ENCODE measurements around the gene AFF3.
"Not testable (repeated sequence)": the region's sequence is repeated elsewhere in the genome, so short reads cannot be mapped to it uniquely, and the experiment has no call there.

AFF3 gene

DNA sequence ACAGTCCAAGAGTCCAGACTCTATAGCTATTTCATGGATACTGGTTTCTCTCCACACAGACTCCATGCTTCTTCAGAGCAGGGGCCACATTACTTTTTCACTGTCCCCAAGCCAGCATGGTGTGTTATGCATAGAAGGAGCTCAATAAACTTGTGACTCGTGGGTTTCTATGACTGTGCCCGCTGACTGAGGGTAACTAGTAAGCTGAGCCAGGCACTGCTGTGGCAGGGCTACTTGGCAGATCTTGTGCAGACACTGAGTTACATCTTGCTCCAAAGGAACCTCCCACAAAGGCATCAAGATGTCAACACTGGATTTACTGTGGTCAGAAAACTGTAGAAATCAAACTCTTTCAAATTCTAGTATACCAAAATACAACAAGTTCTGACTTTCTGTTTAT, 56.6 kb downstream of the AFF3 start:
- H3K27me3 Mint-ChIP-seq (ENCODE audit: low read depth); H3K27ac Mint-ChIP-seq; H3K4me1 Mint-ChIP-seq (ENCODE audit: low read depth); H3K9me3 Mint-ChIP-seq; H3K36me3 Mint-ChIP-seq (ENCODE audit: low read depth); H3K4me3 Mint-ChIP-seq; DNase-seq (ENCODE audit: low spot score): not testable (repeated sequence)

DNA sequence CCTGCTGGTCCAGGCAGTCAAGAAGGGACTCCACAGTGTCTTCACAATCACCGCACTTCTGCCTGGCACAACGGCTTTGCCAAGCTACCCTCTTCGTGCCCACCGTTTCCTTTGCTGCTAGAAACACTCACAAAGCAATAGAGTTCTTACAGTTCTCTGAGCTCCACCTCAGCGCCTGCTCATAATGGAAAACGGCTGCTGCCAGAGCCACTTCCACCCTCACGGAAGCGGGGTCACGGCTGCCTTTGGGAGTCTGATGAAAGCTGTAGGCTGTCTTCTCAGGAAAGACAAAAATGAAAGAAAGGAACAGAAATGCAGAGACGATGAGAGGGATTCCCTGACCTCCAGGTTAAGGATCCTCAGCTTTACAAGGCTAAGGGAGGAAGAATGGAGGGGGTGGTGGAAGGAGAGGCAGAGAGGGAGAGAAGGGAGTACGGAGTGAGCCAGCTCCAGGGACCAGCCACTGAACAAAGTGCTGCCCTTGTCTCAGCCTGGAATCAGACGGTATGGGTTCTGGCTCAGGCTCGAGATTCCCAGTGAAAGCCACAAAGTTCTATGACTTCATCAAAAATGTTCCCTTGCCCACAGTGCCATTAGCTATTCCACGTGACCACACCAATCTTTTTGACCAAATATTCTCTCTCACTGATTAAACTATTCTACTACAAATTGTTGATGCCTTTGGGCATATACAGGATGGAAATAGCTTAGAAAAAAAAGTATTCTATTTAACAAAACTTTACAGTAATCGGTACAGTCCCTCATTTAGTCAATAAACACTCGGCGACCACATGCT, 58.8 kb downstream of the AFF3 start:
- H3K27me3 Mint-ChIP-seq (ENCODE audit: low read depth); H3K9me3 Mint-ChIP-seq; H3K36me3 Mint-ChIP-seq (ENCODE audit: low read depth); H3K4me1 Mint-ChIP-seq (ENCODE audit: low read depth); H3K27ac Mint-ChIP-seq; DNase-seq (ENCODE audit: low spot score); H3K4me3 Mint-ChIP-seq: not testable (repeated sequence)

DNA sequence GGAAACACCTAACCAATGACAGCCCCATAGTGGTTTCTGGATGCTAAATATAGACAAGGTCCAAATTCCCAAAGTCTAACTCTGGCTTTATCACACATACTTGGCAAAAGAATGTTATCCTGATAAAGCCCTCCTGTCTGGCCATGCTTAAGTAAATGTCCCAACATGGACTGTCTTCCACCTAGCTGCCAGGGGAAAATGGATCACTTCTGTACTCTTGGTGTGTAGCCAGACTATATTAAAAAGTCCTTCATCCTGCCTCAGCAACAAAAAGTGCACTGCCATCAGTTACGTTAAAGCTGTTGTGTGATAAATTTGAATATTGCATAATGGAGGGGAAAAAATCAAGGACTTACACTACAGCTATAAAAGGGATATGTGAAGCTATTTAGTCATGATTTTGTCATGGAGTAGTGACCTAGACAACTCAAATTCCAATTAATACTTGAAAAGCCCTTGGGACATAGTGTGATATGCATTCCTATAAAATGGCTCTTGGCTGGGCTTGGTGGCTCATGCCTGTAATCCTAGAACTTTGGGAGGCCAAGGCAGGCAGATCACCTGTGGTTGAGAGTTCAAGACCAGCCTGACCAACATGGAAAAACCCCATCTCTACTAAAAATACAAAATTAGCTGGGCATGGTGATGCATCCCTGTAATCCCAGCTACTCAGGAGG, 60.0 kb downstream of the AFF3 start:
- not testable (repeated sequence) for H3K4me1 Mint-ChIP-seq (ENCODE audit: low read depth); H3K27me3 Mint-ChIP-seq (ENCODE audit: low read depth); H3K36me3 Mint-ChIP-seq (ENCODE audit: low read depth); DNase-seq (ENCODE audit: low spot score); H3K9me3 Mint-ChIP-seq; H3K4me3 Mint-ChIP-seq; H3K27ac Mint-ChIP-seq

DNA sequence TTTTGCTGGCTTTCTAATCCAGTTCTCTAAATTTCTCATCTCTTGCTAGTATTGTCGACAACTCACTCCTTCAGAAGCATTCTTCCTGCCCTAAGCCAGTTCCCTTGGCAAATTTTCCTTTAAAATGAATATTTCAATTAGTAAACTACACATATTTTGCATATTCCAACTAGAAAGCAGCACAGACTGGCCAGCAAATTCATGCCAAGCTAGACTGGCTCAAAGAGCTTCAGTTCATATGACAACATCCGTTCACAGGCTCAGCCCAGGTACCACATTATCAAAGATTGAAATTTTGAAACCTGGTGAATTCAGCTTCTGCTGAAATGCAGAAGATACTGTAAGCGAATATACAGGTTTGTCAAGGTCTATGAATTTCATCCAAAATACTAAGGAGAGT, 64.5 kb downstream of the AFF3 start:
- Mint-ChIP-seq H3K4me3 (no peak overlapping the region), H3K36me3 (ENCODE audit: low read depth) (no peaks in the 10 kb centered on the region), H3K4me1 (ENCODE audit: low read depth) (no peaks in the 10 kb centered on the region), H3K27me3 (ENCODE audit: low read depth) (peaks cover 2% of the 10 kb centered on the region), H3K27ac (no peak overlapping the region), H3K9me3 (no peaks in the 10 kb centered on the region)
- DNase-seq (ENCODE audit: low spot score): no peak

DNA sequence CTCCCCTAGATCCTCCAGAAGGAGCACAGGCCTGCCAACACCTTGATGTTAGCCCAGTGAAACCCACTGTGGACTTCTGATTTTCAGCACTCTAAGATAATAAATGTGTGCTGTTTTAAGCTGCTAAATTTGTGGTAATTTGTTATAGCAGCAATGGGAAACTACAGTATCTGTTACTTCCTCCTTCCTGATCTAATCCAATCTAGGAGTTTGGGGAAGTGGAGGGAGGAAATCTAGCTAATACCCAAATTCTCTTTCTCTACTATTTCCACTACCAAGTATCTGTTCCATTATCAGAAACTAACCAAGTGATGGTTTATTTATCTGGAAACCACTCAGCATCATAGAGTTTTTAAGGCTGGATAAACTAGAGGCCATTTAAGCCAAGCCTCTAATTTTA, 64.9 kb downstream of the AFF3 start:
- Mint-ChIP-seq H3K9me3 (no peaks in the 10 kb centered on the region), H3K36me3 (ENCODE audit: low read depth) (no peaks in the 10 kb centered on the region), H3K4me1 (ENCODE audit: low read depth) (no peaks in the 10 kb centered on the region), H3K27ac (no peak overlapping the region), H3K27me3 (ENCODE audit: low read depth) (peaks cover 5% of the 10 kb centered on the region), H3K4me3 (no peak overlapping the region)
- DNase-seq (ENCODE audit: low spot score): no peak

DNA sequence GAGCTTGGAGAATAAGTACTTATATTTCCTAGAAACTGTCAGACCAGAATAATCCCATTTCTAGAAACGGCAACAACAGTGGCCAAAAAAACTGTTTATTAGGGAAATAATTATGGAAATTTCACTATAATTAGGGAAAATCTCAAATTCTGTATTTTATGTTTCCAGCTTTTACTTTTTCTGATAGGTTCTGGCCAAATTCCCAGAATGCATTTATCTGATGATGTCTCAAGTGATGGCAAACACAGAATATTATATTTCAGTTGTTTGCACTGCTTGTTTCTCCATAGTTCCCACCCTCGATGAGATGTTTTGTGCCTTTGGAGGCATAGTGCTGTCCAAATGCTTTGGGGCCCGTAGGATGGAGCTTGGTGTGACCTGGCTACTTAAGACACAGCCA, 66.9 kb downstream of the AFF3 start:
- peaks cover 5% of the 10 kb centered on the region for H3K4me1 Mint-ChIP-seq (ENCODE audit: low read depth)
- H3K9me3 Mint-ChIP-seq: no peaks in the 10 kb centered on the region
- no peaks in the 10 kb centered on the region for H3K36me3 Mint-ChIP-seq (ENCODE audit: low read depth)
- no peak overlapping the region for H3K27ac Mint-ChIP-seq
- H3K27me3 Mint-ChIP-seq (ENCODE audit: low read depth): peaks cover 5% of the 10 kb centered on the region
- no peak overlapping the region for H3K4me3 Mint-ChIP-seq
- no peak for DNase-seq (ENCODE audit: low spot score)

DNA sequence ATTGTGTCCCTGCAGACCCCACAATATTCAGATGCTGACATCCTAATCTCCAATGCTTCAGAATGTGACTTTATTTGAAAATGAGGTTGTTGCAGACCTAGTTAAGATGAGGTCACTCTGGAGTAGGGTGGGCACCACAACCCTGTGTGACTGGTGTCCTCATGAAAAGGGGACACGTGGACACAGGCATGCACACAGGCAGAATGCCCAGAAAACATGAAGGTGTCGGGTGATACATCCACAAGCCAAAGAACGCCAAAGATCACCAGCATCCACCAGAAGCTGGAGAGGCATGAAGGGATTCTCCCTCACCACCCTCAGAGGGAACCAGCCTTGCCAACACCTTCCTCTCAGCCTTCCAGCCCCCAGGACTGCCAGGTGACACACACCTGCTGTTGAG, 69.3 kb downstream of the AFF3 start:
- no peak for DNase-seq (ENCODE audit: low spot score)
- H3K36me3 Mint-ChIP-seq (ENCODE audit: low read depth): no peaks in the 10 kb centered on the region
- H3K4me1 Mint-ChIP-seq (ENCODE audit: low read depth): peaks cover 5% of the 10 kb centered on the region
- no peak overlapping the region for H3K27ac Mint-ChIP-seq
- H3K9me3 Mint-ChIP-seq: no peaks in the 10 kb centered on the region
- no peak overlapping the region for H3K4me3 Mint-ChIP-seq
- H3K27me3 Mint-ChIP-seq (ENCODE audit: low read depth): peaks cover 9% of the 10 kb centered on the region

DNA sequence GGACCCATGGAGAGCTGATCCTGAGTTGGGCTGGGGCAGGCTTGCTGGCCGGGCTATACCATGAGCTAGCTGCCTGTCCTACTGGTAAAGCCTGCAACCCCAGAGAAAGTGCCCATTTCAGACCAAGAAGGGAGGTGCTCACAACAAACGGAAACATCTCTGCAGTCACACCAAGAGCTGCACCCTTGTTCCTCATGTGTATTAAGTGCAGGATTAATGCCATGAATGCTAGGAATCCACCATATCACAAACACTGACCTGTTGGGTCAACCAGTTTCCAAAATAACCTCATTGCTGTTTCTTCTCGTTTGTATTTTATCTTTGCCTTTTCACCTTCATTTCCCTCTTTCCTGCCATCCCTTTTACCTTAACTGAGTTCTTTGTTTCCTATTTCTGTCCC, 69.9 kb downstream of the AFF3 start:
- Mint-ChIP-seq H3K4me1 (ENCODE audit: low read depth) (peaks cover 5% of the 10 kb centered on the region), H3K27ac (no peak overlapping the region), H3K9me3 (no peaks in the 10 kb centered on the region), H3K4me3 (no peak overlapping the region), H3K36me3 (ENCODE audit: low read depth) (no peaks in the 10 kb centered on the region), H3K27me3 (ENCODE audit: low read depth) (peaks cover 11% of the 10 kb centered on the region)
- no peak for DNase-seq (ENCODE audit: low spot score)

DNA sequence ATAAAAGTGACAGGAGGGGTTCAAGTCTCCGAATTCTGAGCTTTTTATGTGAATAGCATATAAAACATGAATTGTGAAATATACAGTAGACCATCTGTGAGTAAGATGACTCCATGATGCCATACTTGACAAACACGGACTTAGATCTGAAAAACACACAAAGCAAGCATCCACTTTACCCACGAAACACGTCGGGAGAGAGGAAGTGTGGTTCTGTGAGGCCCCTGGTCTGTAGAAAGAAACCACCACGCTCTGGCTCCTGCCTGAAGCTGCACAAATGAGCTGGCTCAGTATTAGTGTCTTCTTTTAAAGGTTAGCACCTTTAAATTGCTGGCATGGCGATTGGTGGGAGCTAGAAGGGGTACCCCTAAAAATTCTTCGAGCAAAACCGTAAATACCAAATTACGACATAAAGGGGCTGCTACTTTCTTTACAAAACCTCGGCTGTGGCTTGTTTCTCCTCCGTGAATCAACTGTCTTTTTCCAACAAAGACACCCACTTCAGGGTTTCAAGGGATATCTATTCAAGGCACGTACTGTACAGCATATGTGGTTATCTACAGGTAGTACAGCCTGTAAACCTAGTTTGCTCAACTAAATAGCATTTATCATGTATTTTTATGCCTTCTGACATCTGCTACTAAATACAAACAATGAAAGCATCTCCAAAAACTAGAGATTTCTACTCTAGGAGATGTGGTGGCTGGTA, 70.9 kb downstream of the AFF3 start:
- no peak for DNase-seq (ENCODE audit: low spot score)
- Mint-ChIP-seq H3K27ac (no peak overlapping the region), H3K36me3 (ENCODE audit: low read depth) (no peaks in the 10 kb centered on the region), H3K4me1 (ENCODE audit: low read depth) (peaks cover 7% of the 10 kb centered on the region), H3K27me3 (ENCODE audit: low read depth) (peaks cover 13% of the 10 kb centered on the region), H3K9me3 (no peaks in the 10 kb centered on the region), H3K4me3 (no peak overlapping the region)

DNA sequence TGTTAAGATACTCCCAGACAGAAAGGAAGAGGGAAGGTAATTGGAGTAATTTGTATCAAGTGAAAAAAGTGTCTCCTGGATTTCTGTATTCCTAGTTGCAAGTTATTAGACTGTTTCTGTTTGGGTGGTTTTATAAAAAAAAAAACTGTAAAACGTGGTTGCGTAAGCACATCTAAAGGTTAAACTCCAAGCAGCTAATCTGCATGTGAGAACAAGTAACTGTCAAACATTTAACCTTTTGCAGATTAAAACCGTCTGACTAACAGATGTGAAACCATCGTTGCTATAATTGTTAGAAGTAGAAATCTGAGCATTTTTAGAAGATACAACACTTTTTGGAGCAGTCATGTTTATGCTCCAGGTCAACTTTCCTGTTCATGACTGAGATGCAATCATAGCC, 72.3 kb downstream of the AFF3 start:
- Mint-ChIP-seq H3K9me3 (no peaks in the 10 kb centered on the region), H3K4me3 (no peak overlapping the region), H3K27me3 (ENCODE audit: low read depth) (peaks cover 13% of the 10 kb centered on the region), H3K4me1 (ENCODE audit: low read depth) (peaks cover 7% of the 10 kb centered on the region), H3K27ac (no peak overlapping the region), H3K36me3 (ENCODE audit: low read depth) (no peaks in the 10 kb centered on the region)
- no peak for DNase-seq (ENCODE audit: low spot score)

DNA sequence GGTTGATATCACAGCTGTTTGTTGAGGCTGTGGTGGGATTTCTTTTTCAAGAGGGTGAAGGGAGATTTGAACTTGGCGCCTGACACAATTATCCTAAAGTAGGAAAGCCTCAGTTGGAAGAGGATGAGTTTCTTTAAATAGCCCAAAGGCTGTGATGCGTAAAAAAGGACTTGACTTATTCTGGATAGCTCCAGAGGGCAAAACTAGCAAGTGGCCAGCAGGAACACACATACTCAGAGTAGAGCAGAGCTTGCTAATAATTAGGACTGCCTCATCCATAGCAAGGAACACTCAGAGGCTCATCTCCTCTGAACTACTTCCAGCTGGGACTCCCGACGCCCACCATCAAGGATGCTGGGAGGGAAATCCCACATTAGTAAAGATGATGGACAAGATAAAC, 74.0 kb downstream of the AFF3 start:
- Mint-ChIP-seq H3K4me3 (no peak overlapping the region), H3K36me3 (ENCODE audit: low read depth) (no peaks in the 10 kb centered on the region), H3K4me1 (ENCODE audit: low read depth) (peaks cover 15% of the 10 kb centered on the region), H3K27ac (no peak overlapping the region), H3K27me3 (ENCODE audit: low read depth) (peaks cover 19% of the 10 kb centered on the region), H3K9me3 (peaks cover 3% of the 10 kb centered on the region)
- no peak for DNase-seq (ENCODE audit: low spot score)

DNA sequence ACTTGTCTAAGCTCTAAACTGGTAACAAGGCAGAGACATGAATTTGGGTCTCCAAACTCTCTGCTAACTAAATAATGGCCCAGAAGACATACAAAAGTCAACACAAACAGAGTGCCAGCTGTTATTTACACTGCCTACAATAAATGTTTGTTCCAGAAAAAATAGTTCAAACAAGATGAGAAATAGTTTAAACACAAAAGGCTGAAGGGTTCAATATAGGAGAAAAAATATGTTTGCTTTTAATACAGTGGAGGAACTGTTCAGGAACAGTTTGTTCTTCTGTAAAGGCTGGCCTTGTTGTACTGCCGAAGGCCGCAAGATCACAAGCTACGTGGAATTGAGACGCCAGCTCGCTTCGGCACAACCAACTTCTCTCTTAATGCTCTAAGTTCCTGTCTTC, 74.6 kb downstream of the AFF3 start:
- H3K9me3 Mint-ChIP-seq: peaks cover 5% of the 10 kb centered on the region
- no peak overlapping the region for H3K4me3 Mint-ChIP-seq
- H3K36me3 Mint-ChIP-seq (ENCODE audit: low read depth): no peaks in the 10 kb centered on the region
- H3K27ac Mint-ChIP-seq: no peak overlapping the region
- DNase-seq (ENCODE audit: low spot score): no peak
- H3K4me1 Mint-ChIP-seq (ENCODE audit: low read depth): peaks cover 16% of the 10 kb centered on the region
- H3K27me3 Mint-ChIP-seq (ENCODE audit: low read depth): peaks cover 20% of the 10 kb centered on the region

DNA sequence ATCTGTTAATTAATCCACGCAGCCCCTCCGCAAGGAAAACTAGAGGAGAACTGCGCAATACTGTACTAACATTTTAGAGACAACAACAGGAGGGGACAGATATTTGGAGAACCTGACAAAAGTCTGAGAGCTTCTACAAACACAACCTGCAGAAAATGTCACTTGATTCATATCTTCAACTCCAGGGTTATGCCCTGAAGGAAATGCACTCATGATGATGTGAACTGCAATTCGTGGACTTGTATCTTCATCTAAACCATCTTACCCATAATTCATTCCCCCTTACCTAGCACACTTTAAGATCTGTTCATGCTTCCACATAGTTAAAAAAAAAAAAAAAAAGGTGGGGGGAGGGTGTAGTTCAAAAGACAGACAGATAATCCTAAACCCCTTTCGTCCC, 75.5 kb downstream of the AFF3 start:
- Mint-ChIP-seq H3K36me3 (ENCODE audit: low read depth) (no peaks in the 10 kb centered on the region), H3K4me3 (no peak overlapping the region), H3K4me1 (ENCODE audit: low read depth) (peaks cover 15% of the 10 kb centered on the region), H3K9me3 (peaks cover 5% of the 10 kb centered on the region), H3K27me3 (ENCODE audit: low read depth) (peaks cover 22% of the 10 kb centered on the region), H3K27ac (no peak overlapping the region)
- no peak for DNase-seq (ENCODE audit: low spot score)

DNA sequence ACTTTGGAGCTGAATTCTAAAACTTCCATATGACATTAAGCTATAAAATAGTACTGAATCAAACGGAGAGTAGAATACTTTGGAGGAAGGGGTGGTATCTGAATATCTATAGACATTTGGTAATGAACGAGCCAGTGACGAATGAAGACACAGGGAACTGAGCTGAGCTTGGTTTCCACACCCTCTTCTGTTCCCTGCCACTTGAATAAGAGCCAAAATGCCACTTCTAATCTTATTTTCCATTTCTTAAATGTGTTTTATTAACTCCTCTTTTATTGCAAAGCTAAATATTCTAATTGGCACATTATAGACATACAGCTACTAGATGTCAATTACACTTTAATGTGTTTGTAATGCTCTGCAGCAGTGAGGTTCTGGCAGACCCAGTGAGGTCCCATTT, 76.1 kb downstream of the AFF3 start:
- Mint-ChIP-seq H3K4me3 (no peak overlapping the region), H3K9me3 (peaks cover 5% of the 10 kb centered on the region), H3K27me3 (ENCODE audit: low read depth) (peaks cover 22% of the 10 kb centered on the region), H3K4me1 (ENCODE audit: low read depth) (peaks cover 13% of the 10 kb centered on the region), H3K27ac (no peak overlapping the region), H3K36me3 (ENCODE audit: low read depth) (no peaks in the 10 kb centered on the region)
- no peak for DNase-seq (ENCODE audit: low spot score)
